ENCODE measurements around the gene CDC42BPB. TPM values are rescaled to one million over a fixed set of nuclear protein-coding genes. Genes with fewer than 3 reads are reported as not detected.

The CDC42BPB gene
- total RNA-seq, 1 donor, result 118 TPM

DNA sequence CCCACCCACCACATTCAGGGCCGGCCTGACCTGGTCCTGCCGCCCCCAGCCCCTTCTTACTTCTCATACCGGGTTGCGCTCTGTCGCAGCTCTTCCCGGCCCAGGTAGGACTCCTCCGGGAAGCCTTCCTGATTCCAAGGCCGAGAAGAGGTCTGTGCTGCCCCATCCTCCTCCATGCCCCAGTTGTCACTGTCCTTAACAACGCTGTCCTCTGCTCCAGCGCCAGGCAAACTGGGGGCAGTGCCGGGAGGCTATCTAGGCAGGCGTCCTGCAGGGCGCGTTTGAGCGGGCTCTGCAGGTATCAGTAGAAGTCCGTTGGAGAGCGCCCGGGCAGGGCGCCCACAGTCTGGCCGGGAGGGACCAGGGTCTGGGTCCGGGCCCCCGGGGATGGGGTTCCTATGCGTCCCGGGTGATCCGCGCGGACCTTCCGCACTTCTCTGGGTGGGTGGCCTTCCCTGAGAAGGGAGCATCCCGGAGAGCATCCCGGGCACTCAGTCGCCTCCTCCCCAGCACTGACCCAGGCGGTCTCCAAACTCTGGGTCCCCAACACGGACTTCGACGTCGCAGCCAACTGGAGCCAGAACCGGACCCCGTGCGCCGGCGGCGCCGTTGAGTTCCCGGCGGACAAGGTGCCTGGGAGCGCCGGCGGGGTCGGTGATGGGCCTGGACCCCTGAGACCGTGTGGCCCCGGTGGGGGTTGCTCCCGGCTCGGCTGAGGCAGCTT is 134.0 kb downstream of the CDC42BPB start:
- H3K36me3 ChIP-seq (ENCODE audit: insufficient read depth, low read length), result no peaks in the 10 kb centered on the region
- no peak overlapping the region for H3K27ac ChIP-seq (ENCODE audit: low read depth, low read length)
- H4K20me1 ChIP-seq (ENCODE audit: insufficient read depth, low read length), result no peaks in the 10 kb centered on the region
- no peaks in the 10 kb centered on the region for H3K79me2 ChIP-seq (ENCODE audit: insufficient read depth, low read length)
- peak overlapping the region; percentile 43 for H3K4me3 ChIP-seq (ENCODE audit: insufficient read depth, low read length)
- no peak overlapping the region for H2AFZ ChIP-seq (ENCODE audit: low read length)
- peak; percentile 77 for DNase-seq (ENCODE audit: insufficient read length, low spot score, missing footprints)
- H3K27me3 ChIP-seq (ENCODE audit: insufficient read depth, low read length), result peaks cover 61% of the 10 kb centered on the region
- H3K4me2 ChIP-seq (ENCODE audit: insufficient read depth, low read length), result peak overlapping the region; percentile 65
- TF ChIP-seq, protein P1, sequence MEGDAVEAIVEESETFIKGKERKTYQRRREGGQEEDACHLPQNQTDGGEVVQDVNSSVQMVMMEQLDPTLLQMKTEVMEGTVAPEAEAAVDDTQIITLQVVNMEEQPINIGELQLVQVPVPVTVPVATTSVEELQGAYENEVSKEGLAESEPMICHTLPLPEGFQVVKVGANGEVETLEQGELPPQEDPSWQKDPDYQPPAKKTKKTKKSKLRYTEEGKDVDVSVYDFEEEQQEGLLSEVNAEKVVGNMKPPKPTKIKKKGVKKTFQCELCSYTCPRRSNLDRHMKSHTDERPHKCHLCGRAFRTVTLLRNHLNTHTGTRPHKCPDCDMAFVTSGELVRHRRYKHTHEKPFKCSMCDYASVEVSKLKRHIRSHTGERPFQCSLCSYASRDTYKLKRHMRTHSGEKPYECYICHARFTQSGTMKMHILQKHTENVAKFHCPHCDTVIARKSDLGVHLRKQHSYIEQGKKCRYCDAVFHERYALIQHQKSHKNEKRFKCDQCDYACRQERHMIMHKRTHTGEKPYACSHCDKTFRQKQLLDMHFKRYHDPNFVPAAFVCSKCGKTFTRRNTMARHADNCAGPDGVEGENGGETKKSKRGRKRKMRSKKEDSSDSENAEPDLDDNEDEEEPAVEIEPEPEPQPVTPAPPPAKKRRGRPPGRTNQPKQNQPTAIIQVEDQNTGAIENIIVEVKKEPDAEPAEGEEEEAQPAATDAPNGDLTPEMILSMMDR (IDR thresholded peaks at IDR 0.05; ENCODE audit: extremely low read depth, low read depth, low read length), result no peak
- H3K9me3 ChIP-seq (ENCODE audit: low read depth, low read length), result peaks cover 2% of the 10 kb centered on the region
- no peaks in the 10 kb centered on the region for H3K4me1 ChIP-seq (ENCODE audit: insufficient read depth, low read length)

DNA sequence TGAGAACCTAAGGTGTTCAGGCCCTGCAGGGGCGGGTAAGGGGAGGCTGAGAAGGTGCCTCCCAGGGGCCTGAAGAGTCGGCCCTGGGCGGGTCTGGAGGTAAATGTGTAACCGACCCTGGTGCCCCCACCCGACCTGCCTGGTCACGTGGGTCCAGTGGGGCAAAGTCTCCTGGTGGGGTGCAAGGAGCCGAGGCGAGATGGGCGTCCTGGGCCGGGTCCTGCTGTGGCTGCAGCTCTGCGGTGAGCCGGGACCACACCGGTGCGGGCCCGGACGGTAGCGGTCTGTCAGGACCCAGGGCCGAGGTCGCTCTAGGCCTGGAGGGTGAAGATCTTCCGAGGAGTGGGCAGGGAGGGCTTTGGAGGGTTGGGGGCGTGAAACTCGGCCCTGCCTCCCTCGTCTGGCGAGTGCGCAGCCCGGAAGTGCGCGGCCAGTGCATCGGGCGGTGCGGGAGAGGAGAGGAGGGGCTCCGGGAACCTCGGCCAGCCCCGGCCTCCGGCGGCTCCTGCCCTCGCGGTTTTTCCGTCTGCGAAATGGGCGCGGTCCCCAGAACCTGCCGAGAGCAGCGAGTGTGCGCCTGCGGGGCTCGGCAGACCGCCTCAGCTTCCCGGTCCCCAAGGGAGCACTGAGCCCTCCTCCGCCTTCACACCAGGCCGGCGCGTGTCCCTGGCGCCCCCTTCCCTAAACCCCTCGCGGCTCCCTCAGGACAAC is 134.7 kb downstream of the CDC42BPB start, which contains the start of gene AMN:
Gene AMN (plus strand): TSS at position 174 of the 711 bp plus-strand sequence. CDS start 26 bp downstream, at position 200.
- Histone ChIP-seq H3K9me3 (ENCODE audit: low read depth, low read length) (peaks cover 2% of the 10 kb centered on the region), H3K4me1 (ENCODE audit: insufficient read depth, low read length) (no peaks in the 10 kb centered on the region), H3K79me2 (ENCODE audit: insufficient read depth, low read length) (no peaks in the 10 kb centered on the region), H3K36me3 (ENCODE audit: insufficient read depth, low read length) (no peaks in the 10 kb centered on the region), H3K4me2 (ENCODE audit: insufficient read depth, low read length) (peak within 1 kb of the TSS; percentile 65), H2AFZ (ENCODE audit: low read length) (peak within 1 kb of the TSS; percentile 10), H3K27me3 (ENCODE audit: insufficient read depth, low read length) (peaks cover 54% of the 10 kb centered on the region), H3K27ac (ENCODE audit: low read depth, low read length) (no peak within 1 kb of the TSS), H3K4me3 (ENCODE audit: insufficient read depth, low read length) (peak within 1 kb of the TSS; percentile 43), H4K20me1 (ENCODE audit: insufficient read depth, low read length) (peaks cover 4% of the 10 kb centered on the region)
- TF ChIP-seq, protein P1 (IDR thresholded peaks at IDR 0.05; ENCODE audit: extremely low read depth, low read depth, low read length), result no peak
- peak; percentile 85 for DNase-seq (ENCODE audit: insufficient read length, low spot score, missing footprints)

DNA sequence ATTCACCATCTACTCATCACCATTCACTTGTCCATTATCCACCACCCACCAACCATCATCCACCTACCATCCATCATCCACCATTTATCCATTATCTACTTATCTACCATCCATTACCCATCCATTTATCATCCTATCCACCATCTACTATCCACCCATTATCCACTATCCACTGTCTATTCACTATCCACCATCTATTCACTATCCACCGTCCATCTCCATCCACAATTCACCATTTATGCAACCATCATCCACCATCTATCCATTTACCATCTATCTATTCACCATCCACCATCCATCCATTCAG is 136.4 kb downstream of the CDC42BPB start:
- no peak overlapping the region for H3K27ac ChIP-seq (ENCODE audit: low read depth, low read length)
- no peaks in the 10 kb centered on the region for H3K4me1 ChIP-seq (ENCODE audit: insufficient read depth, low read length)

More for the DNA sequence above, 136.4 kb downstream of the CDC42BPB start:
- no peak overlapping the region for H3K4me2 ChIP-seq (ENCODE audit: insufficient read depth, low read length)
- no peak for DNase-seq (ENCODE audit: insufficient read length, low spot score, missing footprints)
- no peaks in the 10 kb centered on the region for H3K79me2 ChIP-seq (ENCODE audit: insufficient read depth, low read length)
- TF ChIP-seq, protein P1 (IDR thresholded peaks at IDR 0.05; ENCODE audit: extremely low read depth, low read depth, low read length), result no peak
- peaks cover 41% of the 10 kb centered on the region for H3K27me3 ChIP-seq (ENCODE audit: insufficient read depth, low read length)
- peaks cover 4% of the 10 kb centered on the region for H4K20me1 ChIP-seq (ENCODE audit: insufficient read depth, low read length)
- H3K36me3 ChIP-seq (ENCODE audit: insufficient read depth, low read length), result no peaks in the 10 kb centered on the region
- no peak overlapping the region for H3K4me3 ChIP-seq (ENCODE audit: insufficient read depth, low read length)
- H2AFZ ChIP-seq (ENCODE audit: low read length), result no peak overlapping the region
- peaks cover 2% of the 10 kb centered on the region for H3K9me3 ChIP-seq (ENCODE audit: low read depth, low read length)
